Germinal center (tissue), 1 donor: ENCODE measurements around the gene DPF3.

ENCODE experiments used
- DNase-seq: peaks from one replicate; pipeline ENCODE4 v3.0.0; 2012; ENCODE audit warnings: mixed read lengths, low spot score

Gene DPF3

GRCh38 chr14:72597252-72598233 lies 296.4 kb downstream of the DPF3 start:
- peak; percentile 56 for DNase-seq

- DNase-seq: no peak
These were observed 298.6 kb downstream of the DPF3 start for GRCh38 chr14:72595152-72595862.

- no peak for DNase-seq
These were observed 299.6 kb downstream of the DPF3 start for GRCh38 chr14:72594099-72594901.

- no peak for DNase-seq
These were observed 302.5 kb downstream of the DPF3 start for GRCh38 chr14:72591391-72591790.

GRCh38 chr14:72590577-72590976 lies 303.3 kb downstream of the DPF3 start:
- DNase-seq: no peak

GRCh38 chr14:72589652-72590051 lies 304.2 kb downstream of the DPF3 start:
- DNase-seq: no peak

GRCh38 chr14:72588521-72588920 lies 305.4 kb downstream of the DPF3 start:
- DNase-seq: no peak

GRCh38 chr14:72583316-72584272 lies 310.3 kb downstream of the DPF3 start:
- DNase-seq: no peak

GRCh38 chr14:72582582-72582981 lies 311.3 kb downstream of the DPF3 start:
- no peak for DNase-seq

- DNase-seq: no peak
These were observed 315.4 kb downstream of the DPF3 start for GRCh38 chr14:72578514-72578913.

GRCh38 chr14:72577521-72577920 lies 316.4 kb downstream of the DPF3 start:
- no peak for DNase-seq

GRCh38 chr14:72576258-72576657 lies 317.6 kb downstream of the DPF3 start:
- DNase-seq: no peak

- DNase-seq: no peak
These were observed 319.2 kb downstream of the DPF3 start for GRCh38 chr14:72574715-72575114.

- no peak for DNase-seq
These were observed 320.0 kb downstream of the DPF3 start for GRCh38 chr14:72573725-72574417.
